NCI-H1930 (cell line): Measurements from ENCODE around the gene C5orf52.
"Not testable (repeated sequence)": the region's sequence is repeated elsewhere in the genome, so short reads cannot be mapped to it uniquely, and the experiment has no call there.

Experiments used
- DNase-seq, 2 experiments: peaks; one replicate each; lab custom pipeline; 2025; lab: John Stamatoyannopoulos, UW

C5orf52 gene

DNA sequence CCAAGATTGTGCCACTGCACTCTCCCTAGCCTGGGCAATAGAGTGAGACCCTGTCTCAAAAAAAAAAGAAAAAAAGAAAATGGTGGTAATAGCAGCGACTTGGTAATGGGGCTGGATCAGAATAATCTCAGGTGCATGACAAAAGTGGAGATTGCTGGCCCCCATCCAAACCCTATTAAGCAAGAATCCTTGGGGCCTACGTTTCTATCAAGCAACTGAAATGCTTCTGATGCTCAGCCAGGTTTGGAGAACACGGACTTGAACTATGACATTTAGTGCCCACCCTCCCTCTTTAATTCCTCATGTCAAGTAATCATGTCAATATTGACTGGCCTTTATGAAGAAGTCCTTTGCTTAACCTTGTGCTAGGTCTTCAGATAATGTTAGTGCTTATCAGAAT is 6.6 kb downstream of the C5orf52 start:
- DNase-seq: no peak

DNA sequence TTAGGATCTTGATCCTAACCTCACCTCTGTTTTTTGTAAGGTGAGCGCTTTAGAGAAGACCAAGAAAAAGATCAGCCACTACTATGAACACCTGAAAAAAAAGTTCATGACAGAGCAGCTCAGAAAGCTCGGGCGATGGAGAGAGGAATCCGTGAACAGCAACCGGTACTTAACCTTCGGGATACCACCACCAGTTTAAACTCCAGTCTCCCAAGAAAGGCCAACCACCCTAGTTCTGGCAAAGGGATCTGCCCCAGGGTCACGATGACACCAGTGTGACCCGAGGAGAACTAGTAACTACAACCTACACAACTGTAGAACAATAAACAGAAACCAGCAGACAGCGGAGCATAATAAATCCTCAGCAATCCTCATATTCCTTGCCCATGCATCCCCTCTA is 8.5 kb downstream of the C5orf52 start:
- DNase-seq: no peak

DNA sequence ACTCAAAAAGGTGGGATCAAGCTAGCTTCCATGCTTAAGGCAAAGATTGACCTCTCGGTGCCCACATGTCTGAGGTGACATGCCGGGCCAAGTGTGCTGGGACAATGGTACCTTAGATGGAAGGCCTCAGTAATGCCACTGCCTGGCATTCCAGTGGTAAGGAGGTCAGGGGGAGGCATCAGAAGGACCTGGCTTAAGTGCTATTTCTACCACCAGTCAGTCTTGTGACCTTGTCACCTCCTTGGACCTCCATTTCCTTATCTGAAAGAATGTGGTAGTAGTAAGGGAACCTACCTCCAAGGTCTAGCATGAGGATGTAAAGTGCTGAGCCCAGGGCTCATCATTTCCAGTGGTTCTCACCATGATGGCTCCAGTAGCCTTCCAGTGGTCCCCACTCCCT is 8.9 kb downstream of the C5orf52 start:
- no peak for DNase-seq

- DNase-seq: no peak
Measured at GRCh38 chr5:157681048-157681447, 9.7 kb downstream of the C5orf52 start.

DNA sequence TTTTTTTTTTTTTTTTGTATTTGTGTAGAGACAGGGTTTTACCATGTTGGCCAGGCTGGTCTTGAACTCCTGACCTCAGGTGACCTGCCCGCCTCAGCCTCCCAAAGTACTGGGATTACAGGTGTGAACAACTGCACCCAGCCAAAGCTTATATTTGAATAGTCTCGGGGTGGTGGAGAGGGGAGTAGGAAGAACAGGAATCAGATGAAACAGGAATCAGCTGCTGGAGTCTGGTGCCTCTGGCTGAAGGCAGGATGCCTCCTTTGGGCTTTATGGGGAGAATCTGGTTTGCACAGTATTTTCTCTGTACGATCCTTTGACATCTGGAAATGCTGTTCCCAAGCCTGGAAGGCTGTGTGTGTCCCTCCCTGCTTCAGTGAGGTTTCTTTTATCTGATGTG is 10.9 kb downstream of the C5orf52 start:
- no peak for DNase-seq

DNA sequence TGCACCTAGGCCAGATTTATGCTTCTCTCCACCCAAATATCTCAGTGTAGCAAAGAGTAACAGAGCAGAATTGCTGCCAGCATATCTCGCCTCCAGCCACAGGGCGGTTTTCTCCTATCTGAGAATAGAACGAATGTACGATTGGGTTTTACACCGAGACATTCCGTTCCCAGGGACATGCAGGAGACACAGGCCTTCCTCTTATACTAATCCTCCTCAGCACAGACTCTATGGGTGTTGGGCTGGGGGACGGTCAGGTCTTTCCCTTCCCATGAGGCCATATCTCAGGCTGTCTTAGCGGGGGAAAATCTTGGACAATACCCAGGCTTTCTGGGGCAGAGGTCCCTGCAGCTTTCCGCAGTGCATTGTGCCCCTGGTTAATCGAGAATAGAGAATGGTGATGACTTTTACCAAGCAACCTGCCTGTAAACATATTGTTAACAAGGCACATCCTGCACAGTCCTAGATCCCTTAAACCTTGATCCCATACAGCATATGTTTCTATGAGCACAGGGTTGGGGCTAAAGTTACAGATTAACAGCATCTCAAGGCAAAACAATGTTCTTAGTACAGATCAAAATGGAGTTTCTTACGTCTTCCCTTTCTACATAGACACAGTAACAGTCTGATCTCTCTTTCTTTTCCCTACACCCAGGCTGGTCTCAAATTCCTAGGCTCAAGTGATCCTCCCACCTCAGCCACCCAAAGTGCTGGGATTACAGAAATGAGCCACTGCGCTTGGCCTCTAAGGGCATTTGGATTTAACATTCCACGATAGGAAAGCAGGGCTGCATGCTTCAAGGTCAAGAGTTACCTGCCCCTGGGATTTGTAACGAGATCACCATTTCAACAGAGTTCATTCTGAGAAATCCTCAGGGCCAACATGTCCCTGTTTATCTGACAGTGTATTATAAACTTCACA is 15.2 kb downstream of the C5orf52 start:
- not testable (repeated sequence) for DNase-seq

DNA sequence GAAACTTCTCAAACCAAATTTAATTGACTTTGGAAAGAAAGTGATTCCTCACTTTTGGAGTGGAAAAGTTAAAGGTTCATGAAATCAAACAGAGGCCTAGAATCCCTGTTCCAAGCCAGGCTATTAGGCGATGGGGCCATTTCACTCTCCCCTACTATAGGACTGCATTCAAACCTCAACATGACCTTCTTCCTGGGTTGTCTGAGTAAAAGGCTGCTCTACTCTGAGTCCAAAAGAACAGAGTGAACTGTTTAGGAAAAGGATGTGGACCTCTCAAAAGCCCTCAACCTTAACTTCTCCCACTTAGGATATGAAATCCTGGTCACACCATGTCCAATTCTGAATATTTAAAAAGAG is 15.8 kb downstream of the C5orf52 start:
- DNase-seq: no peak

DNA sequence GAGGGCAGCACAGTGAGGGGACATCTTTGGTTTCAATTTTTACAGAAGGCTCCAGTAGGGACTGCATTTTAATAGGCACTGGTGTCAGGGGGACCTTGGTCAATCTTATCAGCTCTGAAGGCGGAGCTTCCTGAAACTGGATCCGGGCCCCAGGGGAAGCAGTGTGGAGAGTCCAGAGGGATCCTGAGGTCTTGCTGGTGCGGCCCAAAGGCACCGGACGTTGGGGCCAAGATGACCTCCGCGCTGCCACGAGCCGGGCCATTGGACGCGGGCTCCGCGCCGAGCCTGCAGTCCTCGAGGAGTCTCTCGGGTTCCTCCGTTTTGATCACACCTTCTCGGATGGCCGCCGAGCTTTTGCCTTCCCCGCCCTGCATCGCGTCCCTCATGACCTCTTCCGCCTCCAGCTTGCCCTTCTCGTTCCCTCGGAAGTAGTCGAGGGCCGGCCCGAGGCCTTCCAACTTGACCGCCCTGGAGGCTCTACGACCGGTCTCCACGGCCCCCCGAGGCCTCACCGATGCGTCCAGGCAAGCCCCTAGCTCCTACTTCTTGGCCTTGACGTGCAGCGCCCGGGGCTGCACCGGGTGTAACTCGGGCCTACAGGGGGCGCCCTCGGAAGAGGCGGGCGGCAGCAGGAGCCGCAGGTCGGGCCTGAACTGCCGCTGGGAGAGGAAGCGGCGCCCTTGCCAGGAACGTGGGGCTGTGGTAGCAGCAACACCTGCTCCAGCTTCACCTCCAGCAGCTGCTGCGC is 18.8 kb downstream of the C5orf52 start:
- no peak for DNase-seq

DNA sequence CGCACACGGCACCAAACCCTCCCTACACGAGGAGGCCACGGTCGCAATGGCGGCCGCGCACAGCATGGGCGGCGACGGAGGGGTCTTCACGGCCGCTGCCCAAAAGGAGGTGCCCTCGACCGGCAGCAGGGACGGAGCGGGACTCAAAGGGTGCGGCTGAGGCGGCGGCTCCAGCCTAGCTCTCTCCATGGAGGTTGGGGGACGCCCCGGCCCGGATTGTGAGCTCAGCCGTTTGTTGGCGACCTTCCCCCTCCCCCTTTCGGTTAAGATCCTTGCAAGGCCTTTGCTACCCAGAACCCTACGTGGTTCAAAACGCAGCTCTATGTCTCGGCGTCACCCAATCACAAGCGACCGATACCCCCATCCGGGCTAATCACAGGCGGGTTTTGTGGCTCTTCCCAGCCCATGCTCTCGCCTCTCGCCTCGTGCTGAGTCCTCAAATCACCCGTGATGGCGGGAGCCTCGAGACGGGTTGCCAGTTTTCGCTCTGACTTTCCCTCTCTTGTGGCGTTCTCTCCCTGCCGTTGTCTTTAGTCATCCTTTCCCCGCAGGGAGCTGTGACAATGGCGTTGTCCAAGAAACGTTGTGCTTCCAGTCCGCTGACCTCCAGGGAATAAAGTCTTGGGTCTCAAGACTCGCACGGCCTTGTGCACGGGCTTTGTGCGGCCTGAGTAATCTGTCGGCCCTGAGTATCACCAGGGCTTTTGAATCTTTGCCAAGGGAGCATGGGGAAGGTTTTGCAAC is 19.5 kb downstream of the C5orf52 start:
- no peak for DNase-seq

GRCh38 chr5:157693816-157694215 is 22.5 kb downstream of the C5orf52 start:
- DNase-seq: not testable (repeated sequence)

- DNase-seq: not testable (repeated sequence)
Measured at GRCh38 chr5:157696154-157696553, 24.8 kb downstream of the C5orf52 start.

DNA sequence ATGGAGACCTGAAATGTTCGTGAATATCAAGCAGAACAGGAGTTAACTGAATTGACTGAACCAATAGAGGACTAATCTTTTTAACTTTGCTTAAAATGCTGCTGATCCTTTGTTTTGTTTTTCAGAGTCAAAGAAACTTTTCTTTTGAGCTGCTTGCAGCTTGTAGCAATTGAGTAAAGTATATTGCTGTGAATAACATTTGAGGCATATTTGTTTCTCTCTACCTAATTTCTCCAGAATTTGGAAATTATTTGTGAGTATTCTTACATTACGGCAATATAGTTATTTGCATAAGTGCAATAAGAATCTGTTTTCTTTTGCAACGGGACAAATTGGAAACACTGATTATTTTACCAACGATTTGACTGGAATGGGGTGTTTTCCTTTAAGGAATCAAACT is 27.3 kb downstream of the C5orf52 start:
- not testable (repeated sequence) for DNase-seq

DNA sequence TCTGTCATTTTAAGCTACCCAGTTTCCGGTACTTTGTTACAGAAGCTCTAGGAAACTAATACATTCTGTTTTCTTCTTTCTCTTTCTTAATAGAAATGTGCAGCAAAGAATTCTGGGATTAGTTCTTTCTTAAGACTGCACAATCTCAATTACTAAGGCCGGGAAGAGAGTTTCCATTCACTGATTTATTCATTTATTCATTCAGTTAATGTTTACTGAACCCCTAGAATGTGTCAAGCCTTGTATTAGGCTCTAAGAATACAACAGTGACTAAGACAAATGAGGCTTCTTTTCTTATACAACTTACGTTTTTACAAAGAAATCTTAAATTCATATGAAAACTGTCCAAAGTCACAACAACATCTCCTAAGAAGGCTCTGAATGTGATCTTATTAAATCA is 32.4 kb downstream of the C5orf52 start:
- DNase-seq: no peak

DNA sequence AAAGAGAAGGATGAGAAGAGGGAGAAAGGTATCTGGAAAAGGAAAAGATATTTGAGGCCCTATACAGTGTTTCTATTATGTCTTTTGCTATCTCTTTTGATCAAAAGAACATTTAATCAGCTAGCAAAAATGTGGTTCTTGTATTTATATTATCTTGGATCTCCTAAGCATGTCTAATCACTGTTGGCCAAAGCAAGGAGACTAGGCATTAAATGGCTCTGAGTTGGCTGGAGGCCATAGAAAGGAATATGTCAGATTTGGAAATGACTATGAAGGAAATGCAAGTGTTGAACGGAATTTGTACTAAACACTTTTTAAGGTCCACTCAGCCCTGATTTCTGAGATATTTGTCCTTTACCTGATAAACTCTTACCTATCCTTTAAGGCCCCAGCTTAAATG is 37.5 kb downstream of the C5orf52 start:
- DNase-seq: no peak

GRCh38 chr5:157709346-157709745 is 38.0 kb downstream of the C5orf52 start:
- no peak for DNase-seq

GRCh38 chr5:157710431-157710830 is 39.1 kb downstream of the C5orf52 start:
- no peak for DNase-seq

- DNase-seq: no peak
Measured at GRCh38 chr5:157710882-157711281, 39.5 kb downstream of the C5orf52 start.

GRCh38 chr5:157713830-157714595 is 42.7 kb downstream of the C5orf52 start:
- DNase-seq: no peak

DNA sequence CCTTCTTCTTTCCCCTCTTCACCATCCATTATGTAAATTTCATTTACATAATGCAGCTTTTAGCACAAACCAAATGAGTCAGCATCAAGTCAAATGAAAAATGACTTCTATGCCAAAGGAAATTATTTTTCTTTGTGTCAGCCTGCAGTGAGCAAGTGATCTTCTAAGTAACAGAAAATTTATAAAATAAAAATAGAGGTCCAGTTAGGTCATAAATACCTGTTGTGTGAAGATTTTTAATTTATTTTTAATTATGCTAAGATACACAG is 43.2 kb downstream of the C5orf52 start:
- no peak for DNase-seq

- DNase-seq: no peak
Measured at GRCh38 chr5:157718519-157718918, 47.2 kb downstream of the C5orf52 start.

DNA sequence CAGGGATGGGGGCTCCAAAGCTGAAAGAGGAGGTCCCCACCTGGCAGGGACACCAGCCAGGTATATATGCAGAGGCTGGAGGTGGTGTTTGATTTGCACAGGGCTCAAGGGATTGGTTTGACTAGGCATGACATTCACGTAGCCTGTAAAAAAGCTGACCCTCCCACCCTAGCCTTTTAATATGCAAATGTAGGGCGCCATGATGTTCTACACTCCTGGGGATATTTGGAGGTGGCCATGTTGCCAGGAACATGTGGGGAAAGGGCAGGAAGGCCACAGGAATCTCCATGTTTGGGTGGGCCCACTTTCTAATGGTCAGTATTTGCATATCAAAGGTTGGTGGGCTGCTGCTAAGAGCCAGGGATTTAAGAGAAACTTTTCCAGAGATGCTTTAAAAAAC is 47.9 kb downstream of the C5orf52 start:
- DNase-seq: no peak

- DNase-seq: no peak
Measured at GRCh38 chr5:157721159-157721558, 49.8 kb downstream of the C5orf52 start.
